A204.1 (cell line): ENCODE measurements around the gene ACSM6.
"Not testable (repeated sequence)": the region's sequence is repeated elsewhere in the genome, so short reads cannot be mapped to it uniquely, and the experiment has no call there.

ENCODE experiments used
- FAIRE-seq: peaks from 2 replicates; lab custom pipeline; 2012; peaks lifted over from hg19 to GRCh38; lab: Jason Lieb, UNC

Gene ACSM6, protein sequence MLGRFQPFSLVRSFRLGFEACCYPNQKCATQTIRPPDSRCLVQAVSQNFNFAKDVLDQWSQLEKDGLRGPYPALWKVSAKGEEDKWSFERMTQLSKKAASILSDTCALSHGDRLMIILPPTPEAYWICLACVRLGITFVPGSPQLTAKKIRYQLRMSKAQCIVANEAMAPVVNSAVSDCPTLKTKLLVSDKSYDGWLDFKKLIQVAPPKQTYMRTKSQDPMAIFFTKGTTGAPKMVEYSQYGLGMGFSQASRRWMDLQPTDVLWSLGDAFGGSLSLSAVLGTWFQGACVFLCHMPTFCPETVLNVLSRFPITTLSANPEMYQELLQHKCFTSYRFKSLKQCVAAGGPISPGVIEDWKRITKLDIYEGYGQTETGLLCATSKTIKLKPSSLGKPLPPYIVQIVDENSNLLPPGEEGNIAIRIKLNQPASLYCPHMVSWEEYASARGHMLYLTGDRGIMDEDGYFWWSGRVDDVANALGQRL

DNA sequence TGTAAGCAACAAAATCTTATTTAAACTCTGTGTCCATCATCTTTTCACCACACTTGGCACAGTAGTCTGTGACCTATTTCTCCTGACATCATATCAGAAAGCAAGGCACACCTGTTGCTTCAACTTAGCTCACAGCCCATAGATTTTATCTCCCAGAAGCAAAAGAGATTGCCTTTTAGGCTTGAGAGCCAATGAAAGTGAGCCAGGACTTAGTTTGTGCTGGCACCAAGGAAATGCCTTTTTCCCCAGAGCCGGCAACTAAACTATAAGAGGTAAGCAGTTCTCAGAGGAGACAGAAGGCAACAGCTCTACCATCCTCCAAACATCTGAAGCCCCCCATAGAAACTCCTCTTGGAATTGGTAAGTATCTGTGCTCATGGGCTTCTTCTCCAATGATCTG is at the start of gene ACSM6:
TSS of gene ACSM6 (plus strand) at position 295 of the 400 bp plus-strand sequence. CDS start 248 bp downstream, outside the sequence.
- no peak for FAIRE-seq

DNA sequence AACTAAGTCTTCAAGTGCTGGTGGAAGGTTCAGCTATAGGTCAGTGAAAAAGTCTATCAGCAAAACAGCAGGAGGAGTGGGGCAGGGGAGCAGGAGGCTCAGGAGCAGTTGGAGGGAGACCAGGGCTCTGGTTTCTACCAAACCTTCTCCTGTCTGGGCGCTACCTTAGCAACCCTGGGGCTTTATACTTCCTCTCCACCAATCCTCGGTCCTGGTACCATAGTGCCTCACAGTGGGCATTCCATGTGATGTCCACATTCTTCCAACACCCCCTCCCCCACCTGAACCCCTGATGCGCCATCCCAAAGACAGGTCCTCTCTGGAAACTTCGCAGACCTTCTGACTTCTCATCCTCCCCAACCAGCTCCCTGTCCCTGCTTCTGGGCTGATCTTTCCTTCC is 25.3 kb upstream of the ACSM6 start:
- no peak for FAIRE-seq

DNA sequence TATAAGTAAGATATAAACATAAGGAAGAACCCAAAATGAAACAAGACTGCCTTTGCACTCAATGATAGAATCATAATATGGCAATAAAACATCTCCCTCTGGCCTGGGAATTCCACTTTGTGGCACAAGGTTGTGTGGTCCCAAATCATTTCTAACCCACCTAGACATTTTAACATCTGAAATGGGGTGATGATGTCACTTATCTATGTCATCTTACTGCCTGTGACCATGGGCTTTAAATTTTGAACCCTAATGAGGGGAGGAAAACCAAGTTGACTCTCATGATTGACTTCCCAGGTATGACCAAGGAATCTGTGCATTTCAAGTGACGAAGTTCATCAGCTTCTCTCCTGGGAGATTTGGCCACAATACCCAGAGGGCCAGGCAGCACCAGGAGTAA is 24.5 kb upstream of the ACSM6 start:
- FAIRE-seq, result no peak

DNA sequence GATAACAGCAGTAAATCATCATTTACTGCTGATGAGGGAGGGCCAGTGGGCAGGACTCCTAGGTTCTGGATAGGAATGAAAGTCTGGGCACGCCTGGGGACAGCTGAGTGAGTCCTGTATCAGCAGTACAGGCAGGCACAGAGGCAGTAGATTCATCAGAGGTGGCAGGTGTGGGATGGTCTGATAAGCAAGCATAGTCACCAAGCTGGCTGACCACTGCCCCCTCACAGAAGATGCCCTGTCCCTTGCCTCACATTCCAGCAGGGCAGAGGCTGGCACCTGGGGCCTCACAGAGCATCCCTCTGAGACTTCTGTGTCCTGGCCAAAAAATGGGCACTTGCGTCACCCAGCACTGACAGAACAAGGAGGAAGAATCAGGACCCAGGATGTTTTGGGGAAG is 23.2 kb upstream of the ACSM6 start:
- no peak for FAIRE-seq

DNA sequence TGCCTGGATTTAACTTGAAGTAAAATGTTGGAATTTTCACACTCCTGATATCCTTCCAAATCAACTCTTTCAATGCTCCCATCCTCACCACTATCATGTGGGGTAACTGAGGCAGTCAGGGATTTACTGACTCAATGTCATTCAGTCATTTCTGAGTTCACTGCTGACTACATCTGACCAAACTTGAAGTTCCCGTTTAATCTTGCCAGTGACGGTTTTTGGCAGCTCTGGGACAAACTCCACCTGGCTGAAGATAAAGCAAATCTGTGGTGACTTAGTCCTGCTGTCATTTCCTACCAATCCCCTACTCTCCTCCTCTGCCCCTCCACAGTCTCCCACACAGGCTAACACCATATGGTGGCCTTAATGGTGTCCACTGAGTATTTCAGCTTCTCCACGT is 22.7 kb upstream of the ACSM6 start:
- no peak for FAIRE-seq

DNA sequence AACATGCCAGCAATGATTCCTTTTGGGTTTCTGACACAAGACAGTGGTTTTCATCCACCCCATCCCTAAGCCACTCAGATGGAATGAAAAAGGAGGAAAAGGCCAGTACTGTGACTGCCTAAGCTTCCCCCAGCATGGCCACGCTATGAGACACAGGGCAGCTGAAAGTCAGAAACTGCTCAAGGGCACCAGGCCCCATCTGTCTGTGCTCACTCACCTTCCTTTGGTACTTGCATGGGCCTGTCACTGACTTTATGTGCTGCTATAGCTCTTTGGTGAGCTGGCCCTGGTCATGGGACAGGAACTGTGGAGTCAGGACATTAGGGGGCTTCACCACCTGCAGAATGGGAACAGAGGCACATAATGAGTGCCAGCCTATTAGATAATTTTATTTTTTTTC is 21.2 kb upstream of the ACSM6 start:
- FAIRE-seq, result no peak

DNA sequence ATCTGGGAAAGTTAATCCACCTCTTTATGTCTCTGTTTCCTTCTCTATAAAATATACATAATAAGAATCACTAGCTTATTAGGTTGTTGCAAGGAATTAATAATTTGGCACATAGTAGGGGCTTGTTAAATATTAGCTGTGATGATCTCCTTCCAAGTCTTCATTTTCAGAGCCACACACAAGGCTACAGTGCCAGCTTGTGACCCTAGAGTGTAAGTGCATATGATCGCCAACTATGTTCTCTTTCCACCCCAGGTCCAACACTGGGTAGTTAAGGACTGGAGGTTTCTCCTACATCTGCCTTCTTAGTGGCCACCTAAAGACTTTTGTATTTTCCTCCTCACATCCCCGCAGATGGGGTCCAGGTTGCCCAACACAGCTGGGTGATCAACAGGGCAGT is 17.9 kb upstream of the ACSM6 start:
- FAIRE-seq, result no peak

DNA sequence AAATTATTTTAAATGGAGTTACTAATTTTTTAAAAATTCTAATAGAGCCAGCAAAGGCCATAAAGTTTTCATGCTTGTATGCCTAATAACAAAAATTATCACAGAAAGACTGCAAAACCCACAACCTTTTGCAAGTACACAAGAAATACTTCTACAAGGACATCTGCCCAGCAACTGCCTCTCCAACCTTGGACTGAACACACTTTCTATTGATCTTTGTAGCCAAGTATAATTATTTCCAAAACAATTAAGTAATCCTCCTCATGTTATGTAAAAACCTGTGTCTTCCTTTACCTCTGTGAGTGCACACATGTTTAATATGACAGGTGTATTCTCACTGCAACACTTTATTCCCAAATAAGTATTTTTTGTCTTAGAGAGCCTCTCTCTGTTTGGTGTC is 16.6 kb upstream of the ACSM6 start:
- FAIRE-seq, result no peak

DNA sequence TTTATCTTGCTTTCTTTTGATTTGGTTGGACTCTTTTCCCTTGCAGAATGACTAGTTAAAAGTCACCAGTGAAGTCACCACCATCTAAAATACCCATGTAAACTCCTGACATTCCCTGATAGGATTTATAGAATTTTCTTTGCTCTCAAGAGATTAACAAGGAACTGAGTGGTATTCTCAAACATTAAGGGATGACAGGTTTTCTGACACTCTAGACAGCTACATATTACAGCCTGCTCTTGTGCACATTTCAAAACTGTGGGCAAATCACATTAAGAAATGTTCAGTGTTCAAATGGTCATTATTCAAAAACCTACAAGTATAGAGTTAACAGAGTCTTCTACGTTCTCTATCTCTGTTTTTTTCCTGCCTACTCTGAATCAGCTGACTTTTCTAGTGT is 15.8 kb upstream of the ACSM6 start:
- no peak for FAIRE-seq

DNA sequence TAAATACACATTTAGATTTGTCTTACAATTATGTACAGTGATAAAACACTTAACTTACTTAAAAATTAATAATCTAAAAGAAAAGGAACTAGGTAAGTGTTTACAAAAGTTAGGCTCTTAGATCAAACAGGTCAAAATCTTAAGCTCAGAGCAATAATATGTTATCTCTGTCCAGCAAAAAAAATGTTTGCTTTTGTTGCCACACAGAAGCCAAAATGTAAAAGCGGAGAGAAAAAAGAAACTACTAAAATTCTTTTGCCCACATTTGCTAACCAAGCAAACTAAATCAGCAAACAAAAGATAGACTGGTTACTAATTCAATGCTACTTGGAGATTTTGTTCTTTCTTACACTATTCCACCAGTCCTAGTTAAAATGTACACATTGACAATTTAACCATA is 15.2 kb upstream of the ACSM6 start:
- no peak for FAIRE-seq

DNA sequence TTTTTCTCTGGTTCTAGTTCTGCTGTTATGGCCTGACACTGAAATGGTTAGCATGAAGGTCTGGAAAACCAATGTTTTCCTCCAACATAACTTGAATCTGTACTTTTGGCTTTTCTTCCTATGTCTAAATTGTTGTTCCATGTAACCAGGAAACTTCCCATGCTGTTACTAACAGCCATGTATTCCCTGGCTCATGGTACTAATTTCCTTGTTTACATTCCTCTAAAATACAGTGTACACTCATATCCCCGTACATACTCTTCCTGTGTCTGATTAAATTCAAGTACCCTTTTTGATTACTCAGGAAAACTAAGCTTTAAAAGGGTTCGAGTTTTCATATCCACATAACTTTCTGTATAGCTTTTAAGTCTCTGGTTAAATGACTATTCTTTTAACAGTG is 12.3 kb upstream of the ACSM6 start:
- FAIRE-seq, result no peak

DNA sequence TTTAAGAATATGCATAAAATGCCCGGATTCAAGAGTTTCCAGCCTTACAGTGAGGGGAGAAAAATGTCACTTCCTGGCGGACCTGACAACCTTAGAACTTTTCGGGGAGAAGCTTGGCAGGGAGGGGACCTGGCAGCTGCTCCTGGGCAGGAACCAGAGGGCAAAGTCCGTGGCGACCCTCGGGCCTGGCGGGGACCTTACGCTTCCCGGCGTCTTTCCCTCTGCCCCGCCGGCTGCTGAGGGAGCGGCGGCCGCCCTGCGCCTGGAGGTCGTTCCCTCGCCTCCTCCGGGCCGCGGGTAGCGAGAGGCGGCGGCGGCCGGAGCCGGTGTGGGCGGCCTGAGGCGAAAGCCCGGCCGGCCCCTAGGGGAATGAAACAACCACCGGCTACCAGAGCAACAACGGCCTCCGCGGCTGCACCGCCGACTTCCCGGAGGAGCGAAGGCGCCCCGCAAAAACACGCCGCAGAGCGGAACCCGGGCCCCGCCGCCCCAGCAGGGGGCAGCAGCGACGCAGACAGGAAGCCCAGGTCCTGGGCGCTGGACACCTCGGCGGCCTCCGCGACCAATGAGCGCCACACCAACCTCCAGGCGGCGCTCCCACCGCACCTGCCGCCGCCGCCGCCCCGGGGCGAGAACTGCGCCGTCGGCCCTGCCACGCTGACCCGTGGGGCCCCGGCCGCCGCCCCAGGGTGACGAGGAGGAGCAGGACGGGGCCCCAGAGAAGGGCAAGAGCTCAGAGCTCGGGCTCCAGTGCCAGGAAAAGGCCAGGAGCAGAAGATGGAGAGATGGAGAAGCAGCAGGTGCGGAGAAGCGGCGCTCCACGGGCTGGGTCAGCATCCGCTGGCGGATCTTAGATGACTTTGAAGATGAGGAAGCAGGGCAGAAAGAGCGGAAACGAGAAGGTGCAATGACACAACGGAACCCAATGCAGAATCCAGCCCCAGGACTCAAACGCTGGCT is 10.5 kb upstream of the ACSM6 start:
- no peak for FAIRE-seq

DNA sequence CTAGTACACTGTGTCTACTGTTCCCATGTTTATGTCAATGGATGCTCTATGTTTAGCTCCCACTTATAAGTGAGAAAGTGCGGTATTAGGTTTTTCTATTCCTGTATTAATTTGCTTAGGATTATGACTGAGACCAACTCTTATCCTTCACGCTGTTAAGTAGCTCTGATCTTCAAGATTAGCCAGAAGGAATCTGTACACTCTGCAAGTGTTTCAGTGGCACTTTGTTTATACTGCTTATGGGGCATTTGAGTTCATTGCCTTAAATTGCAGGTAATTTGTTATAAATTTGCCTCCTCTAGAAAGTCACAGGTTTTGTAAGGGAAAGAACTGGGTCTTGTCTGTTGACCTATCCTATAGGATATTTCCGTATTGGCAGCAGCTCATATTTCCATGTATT is 6.4 kb upstream of the ACSM6 start:
- FAIRE-seq, result no peak

DNA sequence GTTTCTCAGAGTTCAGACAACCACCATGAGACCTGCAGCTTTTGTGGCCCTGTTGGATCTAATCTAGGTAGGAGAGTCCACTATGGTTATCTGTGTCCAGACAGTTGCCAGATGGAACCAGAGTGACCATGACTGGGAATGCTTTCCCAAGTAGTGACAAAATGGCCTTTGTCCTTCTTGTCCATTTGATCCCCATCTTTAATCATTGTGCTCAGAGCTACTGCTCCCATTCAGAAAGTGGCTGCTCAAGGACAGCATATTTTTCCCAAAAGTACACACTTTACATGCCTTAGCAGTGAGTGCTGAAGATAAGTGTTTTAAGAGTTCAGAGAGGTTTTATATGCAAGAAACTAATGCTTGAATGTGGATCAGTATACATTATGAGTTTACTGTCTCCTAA is 5.4 kb upstream of the ACSM6 start:
- FAIRE-seq, result no peak

DNA sequence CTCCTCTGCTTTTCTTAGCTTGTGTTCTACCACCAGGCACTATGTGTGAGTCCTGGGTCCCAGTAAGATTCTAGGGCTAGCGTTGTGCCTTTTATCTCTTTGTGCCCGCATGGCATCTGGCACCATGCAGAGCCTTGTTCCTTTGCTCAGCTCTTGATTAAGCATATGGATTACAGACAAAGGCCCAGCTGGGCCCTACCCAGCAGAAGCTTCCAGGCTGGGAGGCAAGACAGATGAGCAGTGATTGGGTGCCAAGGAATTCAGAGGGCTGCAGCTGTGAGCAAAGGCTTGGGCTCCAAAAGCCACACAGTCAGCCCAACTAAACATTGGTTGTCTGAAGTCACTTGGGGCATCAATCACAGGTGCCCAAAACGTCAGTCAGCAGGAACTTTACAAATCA is 2.0 kb downstream of the ACSM6 start:
- no peak for FAIRE-seq

DNA sequence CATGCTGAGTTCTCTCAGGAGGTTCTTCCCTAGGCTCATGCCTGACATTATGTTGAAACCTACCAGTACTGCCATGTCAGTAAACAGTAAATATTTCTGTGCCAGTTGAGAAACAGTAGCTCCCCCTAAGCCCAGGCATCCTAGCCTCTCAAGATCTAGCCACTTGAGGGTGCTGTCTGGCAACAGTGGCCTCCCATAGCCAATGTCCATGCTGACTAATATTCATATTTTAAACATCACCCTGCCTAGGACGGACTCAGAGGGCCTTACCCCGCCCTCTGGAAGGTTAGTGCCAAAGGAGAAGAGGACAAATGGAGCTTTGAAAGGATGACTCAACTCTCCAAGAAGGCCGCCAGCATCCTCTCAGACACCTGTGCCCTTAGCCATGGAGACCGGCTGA is 7.7 kb downstream of the ACSM6 start:
- FAIRE-seq, result no peak

DNA sequence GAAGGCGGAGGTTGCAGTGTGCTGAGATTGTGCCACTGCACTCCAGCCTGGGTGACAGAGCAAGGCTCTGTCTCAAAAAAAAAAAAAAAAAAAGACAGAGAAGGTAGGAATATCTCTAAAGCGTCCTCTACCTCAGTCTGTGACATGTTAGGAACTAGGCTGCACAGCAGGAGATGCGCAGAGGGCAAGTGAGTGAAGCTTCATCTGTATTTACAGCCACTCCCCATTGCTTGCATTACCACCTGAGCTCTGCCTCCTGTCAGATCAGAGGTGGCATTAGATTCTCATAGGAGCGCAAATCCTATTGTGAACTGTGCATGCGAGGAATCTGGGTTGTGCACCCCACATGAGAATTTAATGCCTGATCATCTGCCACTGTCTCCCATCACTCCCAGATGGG is 8.8 kb downstream of the ACSM6 start:
- not testable (repeated sequence) for FAIRE-seq

DNA sequence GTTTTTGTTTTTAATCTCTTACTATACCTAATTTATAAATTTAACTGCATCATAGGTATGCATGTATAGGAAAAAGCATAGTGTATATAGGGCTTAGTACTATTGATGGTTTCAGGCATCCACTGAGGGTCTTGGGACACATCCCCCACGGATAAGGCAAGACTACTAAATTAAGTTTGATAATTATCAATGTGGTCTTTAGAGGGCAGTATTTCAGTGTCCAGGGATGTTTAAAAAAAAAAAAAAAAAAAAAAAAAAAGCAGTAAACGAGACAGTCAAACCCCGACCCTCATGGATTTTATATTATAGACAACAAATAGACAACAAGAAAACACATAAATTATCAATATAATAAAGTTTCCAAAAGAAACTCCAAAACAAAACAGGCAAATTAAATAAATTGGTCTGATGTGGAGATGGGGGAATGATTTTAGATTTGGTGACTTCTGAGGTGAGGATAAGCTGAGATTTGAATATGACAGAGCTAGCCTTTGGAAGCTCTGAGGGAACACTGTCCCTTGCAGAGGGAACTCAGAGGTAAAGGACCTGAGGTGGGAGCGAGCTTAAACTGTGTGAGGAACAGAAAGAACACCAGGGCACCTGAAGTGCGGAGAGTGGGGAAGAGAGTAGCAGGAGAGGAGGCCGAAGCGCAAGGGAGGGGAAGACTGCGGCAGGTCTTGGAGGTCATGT is 14.8 kb downstream of the ACSM6 start:
- peak; percentile 87 for FAIRE-seq

DNA sequence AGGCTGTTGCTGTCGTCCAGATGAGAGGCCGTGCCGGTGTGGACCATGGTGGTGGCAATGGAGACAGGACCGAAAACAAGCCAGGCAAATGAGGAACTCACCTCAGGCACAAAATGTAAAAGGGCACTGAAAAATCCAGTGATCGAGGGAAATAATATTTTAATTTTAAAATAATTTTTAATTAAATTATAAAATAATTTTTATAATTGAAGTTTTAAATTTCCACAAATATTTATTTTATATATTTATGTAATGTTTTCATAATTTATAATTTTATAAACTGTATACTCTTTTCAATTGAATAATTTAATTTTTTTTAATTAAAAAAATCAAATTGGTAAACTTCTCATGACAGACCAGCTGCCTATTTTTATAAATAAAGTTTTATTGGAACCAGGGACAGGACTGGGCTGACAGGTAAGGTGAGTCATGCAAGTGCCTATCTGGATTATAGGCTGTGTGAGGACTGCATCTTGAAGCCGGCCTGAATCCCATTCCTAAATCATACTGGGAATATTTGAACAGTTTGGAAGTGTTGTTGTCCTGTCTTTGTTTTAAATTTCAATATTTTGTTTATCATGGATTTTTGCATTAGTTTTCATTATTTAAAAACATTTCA is 15.6 kb downstream of the ACSM6 start:
- peak; percentile 93 for FAIRE-seq

DNA sequence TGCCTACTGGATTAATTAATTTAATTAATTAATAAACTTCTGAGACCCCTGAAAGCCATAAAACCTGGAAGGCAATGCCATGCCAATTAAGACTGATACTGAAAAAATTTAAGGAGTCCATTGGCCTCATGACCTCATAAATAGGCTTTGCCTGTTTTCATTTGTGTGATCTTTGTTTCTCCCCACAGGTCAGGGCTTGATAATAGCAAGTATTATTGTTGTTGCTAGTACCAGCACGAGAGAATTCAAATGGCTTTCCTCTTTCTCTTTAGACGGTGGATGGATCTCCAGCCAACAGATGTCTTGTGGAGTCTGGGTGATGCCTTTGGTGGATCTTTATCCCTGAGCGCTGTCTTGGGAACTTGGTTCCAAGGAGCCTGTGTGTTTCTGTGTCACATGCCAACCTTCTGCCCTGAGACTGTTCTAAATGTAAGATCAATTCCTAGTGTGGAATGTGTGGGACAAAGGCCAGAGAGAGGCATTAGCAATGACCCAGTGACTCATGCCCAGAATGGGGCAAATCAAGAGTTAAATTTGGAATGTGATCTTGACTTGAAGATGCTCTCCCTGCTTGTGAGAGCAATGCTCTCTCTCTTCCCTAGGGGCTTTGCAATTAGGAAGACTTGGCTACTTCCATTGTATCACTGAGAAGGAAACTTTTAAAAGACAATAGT is 17.7 kb downstream of the ACSM6 start:
- FAIRE-seq, result no peak

DNA sequence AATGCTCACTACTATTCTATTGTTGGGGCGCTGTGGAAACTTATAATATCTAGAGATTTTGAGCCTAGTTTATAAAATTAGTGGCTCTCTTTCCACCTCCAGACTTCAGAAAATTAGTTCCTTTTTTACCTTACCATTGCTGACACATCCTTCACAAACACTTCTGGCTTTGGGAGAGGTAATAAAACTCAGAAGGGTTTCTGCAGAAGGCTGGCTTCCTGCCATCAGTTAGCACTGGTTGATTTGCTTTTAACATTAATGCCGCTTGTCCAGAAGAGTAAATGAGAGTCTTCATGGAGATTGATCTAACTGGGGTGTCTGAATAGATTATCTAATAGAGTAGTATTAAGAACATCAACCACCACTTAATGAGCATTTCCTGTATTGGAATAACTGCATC is 20.3 kb downstream of the ACSM6 start:
- FAIRE-seq, result no peak

DNA sequence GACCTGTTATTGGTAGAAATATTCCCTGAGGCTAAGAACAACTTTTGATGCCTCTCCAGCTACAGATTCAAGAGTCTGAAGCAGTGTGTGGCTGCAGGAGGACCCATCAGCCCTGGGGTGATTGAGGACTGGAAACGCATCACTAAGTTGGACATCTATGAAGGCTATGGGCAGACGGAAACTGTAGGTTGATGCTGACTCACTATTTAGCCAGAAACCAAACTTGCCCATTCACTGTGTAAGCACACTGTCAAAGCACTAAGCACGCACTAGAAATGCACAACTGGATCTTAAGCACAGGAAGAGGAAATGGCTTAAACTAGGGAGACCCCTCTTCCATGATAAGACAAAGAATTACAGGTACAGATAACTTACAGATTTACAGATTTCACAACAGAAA is 20.8 kb downstream of the ACSM6 start:
- FAIRE-seq, result no peak
